ENCODE measurements around the gene CAB39L.

CAB39L gene

GRCh38 chr13:49298903-49299605 is 144.8 kb downstream of the CAB39L start:
- no peak for DNase-seq
- Histone ChIP-seq H3K23ac (ENCODE audit: low read length) (no peak overlapping the region), H2BK5ac (ENCODE audit: low read depth, low read length, poor library complexity) (no peak overlapping the region), H4K12ac (ENCODE audit: low read depth, low read length) (no peak overlapping the region), H3K9me3 (ENCODE audit: insufficient read depth, low read depth, low read length) (no peaks in the 10 kb centered on the region), H3K79me1 (ENCODE audit: low read length) (no peaks in the 10 kb centered on the region), H2BK12ac (ENCODE audit: low read length) (no peak overlapping the region), H4K91ac (ENCODE audit: low read depth, low read length) (no peak overlapping the region), H2AFZ (ENCODE audit: insufficient read depth, low read length, poor library complexity) (no peak overlapping the region), H3K36me3 (ENCODE audit: control insufficient read depth in 1 of 2, insufficient read depth in 2 of 2, low read length in 2 of 2) (no peaks in the 10 kb centered on the region), H3K18ac (ENCODE audit: low read length) (no peak overlapping the region), H4K8ac (ENCODE audit: low read depth, low read length) (no peak overlapping the region), H3K9ac (ENCODE audit: low read length) (no peak overlapping the region), H2BK120ac (ENCODE audit: insufficient read depth, low read length, poor library complexity) (no peak overlapping the region), H3K4ac (ENCODE audit: low read depth, low read length) (no peak overlapping the region), H3K4me3 (ENCODE audit: low read depth, low read length) (no peak overlapping the region), H3K27me3 (ENCODE audit: insufficient read depth, low read length) (no peaks in the 10 kb centered on the region), H3K27ac (ENCODE audit: low read depth, low read length) (no peak overlapping the region), H3K79me2 (ENCODE audit: control insufficient read depth, insufficient read depth, low read length, poor library complexity) (no peaks in the 10 kb centered on the region), H3K4me1 (ENCODE audit: control insufficient read depth in 1 of 2, insufficient read depth in 2 of 2, low read length in 2 of 2) (no peaks in the 10 kb centered on the region), H2AK5ac (ENCODE audit: low read length) (no peak overlapping the region), H3K14ac (ENCODE audit: low read length) (no peak overlapping the region), H3K4me2 (ENCODE audit: low read length) (no peak overlapping the region)
- WGBS (ENCODE audit: extremely low coverage, insufficient coverage, insufficient read length) = no CpG with 5 or more reads among the region's 7 CpGs

GRCh38 chr13:49298416-49298815 is 145.4 kb downstream of the CAB39L start:
- Histone ChIP-seq H3K18ac (ENCODE audit: low read length) (no peak overlapping the region), H4K8ac (ENCODE audit: low read depth, low read length) (no peak overlapping the region), H2BK120ac (ENCODE audit: insufficient read depth, low read length, poor library complexity) (no peak overlapping the region), H3K79me2 (ENCODE audit: control insufficient read depth, insufficient read depth, low read length, poor library complexity) (no peaks in the 10 kb centered on the region), H4K12ac (ENCODE audit: low read depth, low read length) (no peak overlapping the region), H3K23ac (ENCODE audit: low read length) (no peak overlapping the region), H3K9ac (ENCODE audit: low read length) (no peak overlapping the region), H3K4me3 (ENCODE audit: low read depth, low read length) (no peak overlapping the region), H3K4me1 (ENCODE audit: control insufficient read depth in 1 of 2, insufficient read depth in 2 of 2, low read length in 2 of 2) (no peaks in the 10 kb centered on the region), H2BK12ac (ENCODE audit: low read length) (no peak overlapping the region), H3K4ac (ENCODE audit: low read depth, low read length) (no peak overlapping the region), H3K36me3 (ENCODE audit: control insufficient read depth in 1 of 2, insufficient read depth in 2 of 2, low read length in 2 of 2) (no peaks in the 10 kb centered on the region), H3K4me2 (ENCODE audit: low read length) (no peak overlapping the region), H2AFZ (ENCODE audit: insufficient read depth, low read length, poor library complexity) (no peak overlapping the region), H2BK5ac (ENCODE audit: low read depth, low read length, poor library complexity) (no peak overlapping the region), H2AK5ac (ENCODE audit: low read length) (no peak overlapping the region), H3K27ac (ENCODE audit: low read depth, low read length) (no peak overlapping the region), H3K9me3 (ENCODE audit: insufficient read depth, low read depth, low read length) (no peaks in the 10 kb centered on the region), H4K91ac (ENCODE audit: low read depth, low read length) (no peak overlapping the region), H3K14ac (ENCODE audit: low read length) (no peak overlapping the region), H3K79me1 (ENCODE audit: low read length) (no peaks in the 10 kb centered on the region), H3K27me3 (ENCODE audit: insufficient read depth, low read length) (no peaks in the 10 kb centered on the region)
- no peak for DNase-seq

DNA sequence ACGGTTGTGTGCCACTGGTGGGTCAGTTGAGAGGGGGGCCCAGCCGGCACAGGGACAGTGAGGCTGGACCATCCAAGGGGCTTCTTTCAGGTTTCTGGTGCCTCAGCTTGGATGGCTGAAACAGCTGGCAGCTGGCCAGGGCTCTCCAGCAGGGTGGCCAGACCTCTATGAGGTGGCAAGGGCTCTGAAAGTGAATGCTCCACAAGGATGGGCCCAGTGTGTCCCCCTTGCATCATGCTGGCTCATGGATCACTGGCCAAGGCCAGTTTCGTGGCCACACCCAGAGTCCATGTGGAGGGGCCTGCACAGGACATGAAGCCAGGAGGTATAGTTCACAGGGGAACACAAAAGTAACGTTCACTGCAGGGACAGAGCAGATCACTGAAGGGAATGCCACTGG is 146.5 kb downstream of the CAB39L start:
- H4K12ac ChIP-seq (ENCODE audit: low read depth, low read length) = no peak overlapping the region
- no peaks in the 10 kb centered on the region for H3K79me1 ChIP-seq (ENCODE audit: low read length)
- no peaks in the 10 kb centered on the region for H3K36me3 ChIP-seq (ENCODE audit: control insufficient read depth in 1 of 2, insufficient read depth in 2 of 2, low read length in 2 of 2)
- no peak for DNase-seq
- no peak overlapping the region for H3K18ac ChIP-seq (ENCODE audit: low read length)
- no peaks in the 10 kb centered on the region for H3K9me3 ChIP-seq (ENCODE audit: insufficient read depth, low read depth, low read length)
- H2BK5ac ChIP-seq (ENCODE audit: low read depth, low read length, poor library complexity) = no peak overlapping the region
- WGBS (ENCODE audit: extremely low coverage, insufficient coverage, insufficient read length) = no CpG with 5 or more reads among the region's 4 CpGs
- no peak overlapping the region for H4K8ac ChIP-seq (ENCODE audit: low read depth, low read length)
- H3K4me3 ChIP-seq (ENCODE audit: low read depth, low read length) = no peak overlapping the region
- H3K23ac ChIP-seq (ENCODE audit: low read length) = no peak overlapping the region
- no peaks in the 10 kb centered on the region for H3K4me1 ChIP-seq (ENCODE audit: control insufficient read depth in 1 of 2, insufficient read depth in 2 of 2, low read length in 2 of 2)
- H3K79me2 ChIP-seq (ENCODE audit: control insufficient read depth, insufficient read depth, low read length, poor library complexity) = no peaks in the 10 kb centered on the region
- H3K14ac ChIP-seq (ENCODE audit: low read length) = no peak overlapping the region
- H3K9ac ChIP-seq (ENCODE audit: low read length) = no peak overlapping the region
- no peak overlapping the region for H2BK12ac ChIP-seq (ENCODE audit: low read length)
- H3K4ac ChIP-seq (ENCODE audit: low read depth, low read length) = no peak overlapping the region
- no peak overlapping the region for H3K27ac ChIP-seq (ENCODE audit: low read depth, low read length)
- H3K27me3 ChIP-seq (ENCODE audit: insufficient read depth, low read length) = no peaks in the 10 kb centered on the region
- no peak overlapping the region for H3K4me2 ChIP-seq (ENCODE audit: low read length)
- no peak overlapping the region for H2BK120ac ChIP-seq (ENCODE audit: insufficient read depth, low read length, poor library complexity)
- no peak overlapping the region for H4K91ac ChIP-seq (ENCODE audit: low read depth, low read length)
- no peak overlapping the region for H2AFZ ChIP-seq (ENCODE audit: insufficient read depth, low read length, poor library complexity)
- H2AK5ac ChIP-seq (ENCODE audit: low read length) = no peak overlapping the region

DNA sequence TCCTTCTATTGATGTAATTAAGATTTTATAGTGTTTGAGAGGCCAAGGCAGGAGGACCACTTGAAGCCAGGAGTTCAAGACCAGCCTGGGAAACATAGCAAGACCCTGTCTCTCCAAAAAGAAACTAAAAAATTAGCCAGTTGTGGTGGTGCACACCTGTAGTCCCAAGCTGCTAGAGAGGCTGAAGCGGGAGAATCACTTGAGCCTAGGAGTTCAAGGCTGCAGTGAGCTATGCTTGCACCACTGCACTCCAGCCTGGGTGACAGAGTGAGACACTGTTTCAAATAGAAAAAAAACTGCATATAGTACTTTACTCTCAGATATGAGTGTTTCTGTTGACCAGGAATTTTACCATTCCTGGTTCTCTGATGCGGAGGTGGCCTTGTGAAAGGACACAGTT is 147.2 kb downstream of the CAB39L start:
- no peaks in the 10 kb centered on the region for H3K79me1 ChIP-seq (ENCODE audit: low read length)
- H3K27me3 ChIP-seq (ENCODE audit: insufficient read depth, low read length) = no peaks in the 10 kb centered on the region
- H3K9me3 ChIP-seq (ENCODE audit: insufficient read depth, low read depth, low read length) = no peaks in the 10 kb centered on the region
- H2BK12ac ChIP-seq (ENCODE audit: low read length) = no peak overlapping the region
- no peak overlapping the region for H3K18ac ChIP-seq (ENCODE audit: low read length)
- no peak overlapping the region for H3K4me2 ChIP-seq (ENCODE audit: low read length)
- no peaks in the 10 kb centered on the region for H3K4me1 ChIP-seq (ENCODE audit: control insufficient read depth in 1 of 2, insufficient read depth in 2 of 2, low read length in 2 of 2)
- no peak for DNase-seq
- no peak overlapping the region for H4K8ac ChIP-seq (ENCODE audit: low read depth, low read length)
- no peaks in the 10 kb centered on the region for H3K36me3 ChIP-seq (ENCODE audit: control insufficient read depth in 1 of 2, insufficient read depth in 2 of 2, low read length in 2 of 2)
- no peaks in the 10 kb centered on the region for H3K79me2 ChIP-seq (ENCODE audit: control insufficient read depth, insufficient read depth, low read length, poor library complexity)
- H3K27ac ChIP-seq (ENCODE audit: low read depth, low read length) = no peak overlapping the region
- no peak overlapping the region for H3K4me3 ChIP-seq (ENCODE audit: low read depth, low read length)
- H2AFZ ChIP-seq (ENCODE audit: insufficient read depth, low read length, poor library complexity) = no peak overlapping the region
- no peak overlapping the region for H3K4ac ChIP-seq (ENCODE audit: low read depth, low read length)
- no CpG with 5 or more reads among the region's 2 CpGs for WGBS (ENCODE audit: extremely low coverage, insufficient coverage, insufficient read length)
- no peak overlapping the region for H2BK5ac ChIP-seq (ENCODE audit: low read depth, low read length, poor library complexity)
- no peak overlapping the region for H2BK120ac ChIP-seq (ENCODE audit: insufficient read depth, low read length, poor library complexity)
- no peak overlapping the region for H3K23ac ChIP-seq (ENCODE audit: low read length)
- no peak overlapping the region for H4K91ac ChIP-seq (ENCODE audit: low read depth, low read length)
- H3K14ac ChIP-seq (ENCODE audit: low read length) = no peak overlapping the region
- H2AK5ac ChIP-seq (ENCODE audit: low read length) = no peak overlapping the region
- H4K12ac ChIP-seq (ENCODE audit: low read depth, low read length) = no peak overlapping the region
- H3K9ac ChIP-seq (ENCODE audit: low read length) = no peak overlapping the region

Measured in trophoblast cell (in vitro differentiated cells and primary cell).